ENCODE measurements around the gene CCDC57. TPM values are rescaled to one million over a fixed set of nuclear protein-coding genes. Genes with fewer than 3 reads are reported as not detected.

Gene CCDC57
- total and polyA plus RNA-seq, 12 donors, result 7.0 to 34.5 (median 10.7) TPM

DNA sequence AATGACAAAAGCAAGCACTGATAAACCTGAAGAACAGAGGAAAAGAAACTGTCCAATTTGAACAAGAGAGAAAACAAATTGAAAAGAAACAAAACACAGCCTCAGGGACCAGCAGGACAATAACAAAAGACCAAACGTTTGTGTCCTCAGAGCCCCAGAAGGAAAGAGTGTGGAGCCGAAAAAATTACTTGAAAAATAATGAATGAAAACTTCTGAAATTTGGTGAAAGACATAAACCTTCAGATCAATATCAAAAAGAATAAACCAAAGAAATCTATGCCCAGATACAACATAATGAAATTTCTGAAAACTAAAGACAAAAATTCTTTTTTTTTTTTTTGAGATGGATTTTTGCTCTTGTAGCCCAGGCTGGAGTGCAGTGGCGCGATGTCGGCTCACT, 45.6 kb downstream of the CCDC57 start:
- peaks cover 0 to 7% (median 0%) of the 10 kb centered on the region in 9 donors for H3K4me1 ChIP-seq
- ATAC-seq (no peak), DNase-seq (no peak)
- TF ChIP-seq, protein P1, sequence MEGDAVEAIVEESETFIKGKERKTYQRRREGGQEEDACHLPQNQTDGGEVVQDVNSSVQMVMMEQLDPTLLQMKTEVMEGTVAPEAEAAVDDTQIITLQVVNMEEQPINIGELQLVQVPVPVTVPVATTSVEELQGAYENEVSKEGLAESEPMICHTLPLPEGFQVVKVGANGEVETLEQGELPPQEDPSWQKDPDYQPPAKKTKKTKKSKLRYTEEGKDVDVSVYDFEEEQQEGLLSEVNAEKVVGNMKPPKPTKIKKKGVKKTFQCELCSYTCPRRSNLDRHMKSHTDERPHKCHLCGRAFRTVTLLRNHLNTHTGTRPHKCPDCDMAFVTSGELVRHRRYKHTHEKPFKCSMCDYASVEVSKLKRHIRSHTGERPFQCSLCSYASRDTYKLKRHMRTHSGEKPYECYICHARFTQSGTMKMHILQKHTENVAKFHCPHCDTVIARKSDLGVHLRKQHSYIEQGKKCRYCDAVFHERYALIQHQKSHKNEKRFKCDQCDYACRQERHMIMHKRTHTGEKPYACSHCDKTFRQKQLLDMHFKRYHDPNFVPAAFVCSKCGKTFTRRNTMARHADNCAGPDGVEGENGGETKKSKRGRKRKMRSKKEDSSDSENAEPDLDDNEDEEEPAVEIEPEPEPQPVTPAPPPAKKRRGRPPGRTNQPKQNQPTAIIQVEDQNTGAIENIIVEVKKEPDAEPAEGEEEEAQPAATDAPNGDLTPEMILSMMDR (IDR thresholded peaks at IDR 0.05), result no peak
- 94% methylated on average over 5 of the region's 5 CpGs for WGBS, 2 donors
- H3K27ac ChIP-seq, result no peak overlapping the region
- no peaks in the 10 kb centered on the region for H3K27me3 ChIP-seq
- H3K9me3 ChIP-seq, result no peaks in the 10 kb centered on the region
- H3K36me3 ChIP-seq, result peaks cover 0 to 62% (median 12%) of the 10 kb centered on the region in 9 donors
- H3K4me3 ChIP-seq, result no peak overlapping the region
- intact Hi-C loops (cut with DNase I), result no loop called here

DNA sequence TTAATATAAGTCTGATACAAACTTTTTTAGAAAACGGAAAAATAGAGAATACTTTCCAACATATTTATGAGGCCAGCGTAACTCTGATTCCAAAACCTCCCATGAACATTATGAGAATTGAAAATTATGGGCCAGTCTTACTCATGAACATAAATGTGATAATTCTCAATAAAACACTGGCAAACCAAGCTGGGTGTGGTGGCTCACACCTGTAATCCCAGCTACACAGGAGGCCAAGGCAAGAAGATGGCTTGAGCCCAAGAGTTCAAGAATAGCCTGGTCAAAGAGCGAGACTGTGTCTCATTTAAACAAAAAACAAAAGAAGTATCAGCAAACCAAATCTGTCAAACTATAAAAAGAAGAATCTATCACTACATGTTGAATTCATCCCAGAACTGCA, 47.8 kb downstream of the CCDC57 start:
- Histone ChIP-seq H3K4me3 (no peak overlapping the region), H3K36me3 (peaks cover 0 to 60% (median 4%) of the 10 kb centered on the region in 9 donors), H3K4me1 (no peaks in the 10 kb centered on the region), H3K27ac (no peak overlapping the region), H3K9me3 (no peaks in the 10 kb centered on the region), H3K27me3 (no peaks in the 10 kb centered on the region)
- 95 to 97% methylated on average over 3 of the region's 3 CpGs for WGBS, 2 donors
- intact Hi-C loops (cut with DNase I), result no loop called here
- TF ChIP-seq, protein P1 (IDR thresholded peaks at IDR 0.05), result no peak
- ATAC-seq, result no peak
- no peak for DNase-seq

DNA sequence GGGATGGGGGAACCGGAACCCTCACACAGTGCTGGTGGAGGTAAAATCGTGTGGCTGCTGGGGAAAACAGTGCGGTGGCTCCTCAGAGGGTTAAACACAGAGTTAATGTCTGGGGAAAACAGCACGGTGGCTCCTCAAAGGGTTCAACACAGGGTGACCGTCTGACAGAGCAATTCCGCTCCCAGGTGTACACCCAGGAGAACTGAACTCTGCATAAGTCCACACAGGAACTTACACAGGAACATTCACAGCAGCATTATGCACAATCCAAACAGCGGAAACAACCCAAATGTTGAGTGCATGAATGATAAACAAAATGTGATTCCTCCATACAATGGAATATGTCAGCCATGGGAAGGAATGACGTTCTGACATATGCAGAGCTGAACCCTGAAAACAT, 51.4 kb downstream of the CCDC57 start:
- ATAC-seq (no peak), DNase-seq (no peak)
- no peaks in the 10 kb centered on the region for H3K9me3 ChIP-seq
- H3K4me1 ChIP-seq, result no peaks in the 10 kb centered on the region
- H3K27ac ChIP-seq, result no peak overlapping the region
- intact Hi-C loops (cut with DNase I), result no loop called here
- H3K36me3 ChIP-seq, result peaks cover 0 to 74% (median 0%) of the 10 kb centered on the region in 9 donors
- no peaks in the 10 kb centered on the region for H3K27me3 ChIP-seq
- H3K4me3 ChIP-seq, result no peak overlapping the region
- TF ChIP-seq, protein P1 (IDR thresholded peaks at IDR 0.05), result no peak
- 88% methylated on average over 8 of the region's 8 CpGs for WGBS, 2 donors

DNA sequence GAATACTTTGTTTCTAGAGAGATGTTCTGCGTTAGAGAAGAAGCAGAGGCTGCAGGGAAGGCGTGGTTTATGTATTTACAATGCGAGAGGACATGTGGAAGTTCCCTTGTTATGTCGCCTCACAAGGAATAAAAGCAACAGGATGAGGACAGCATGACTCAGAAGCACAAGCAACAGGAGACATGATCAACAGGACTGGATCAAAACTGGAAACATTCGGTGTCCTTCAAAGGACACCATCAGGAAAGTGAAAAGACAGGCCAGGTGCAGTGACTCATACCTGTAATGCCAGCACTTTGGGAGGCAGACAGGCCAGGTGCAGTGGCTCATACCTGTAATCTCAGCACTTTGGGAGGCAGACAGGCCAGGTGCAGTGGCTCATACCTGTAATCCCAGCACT, 52.6 kb downstream of the CCDC57 start:
- Histone ChIP-seq H3K27ac (no peak overlapping the region), H3K9me3 (no peaks in the 10 kb centered on the region), H3K36me3 (peaks cover 0 to 66% (median 0%) of the 10 kb centered on the region in 9 donors), H3K4me1 (no peaks in the 10 kb centered on the region), H3K4me3 (no peak overlapping the region), H3K27me3 (no peaks in the 10 kb centered on the region)
- WGBS, 2 donors, result 76 to 77% methylated on average over 5 of the region's 5 CpGs
- no peak for ATAC-seq
- TF ChIP-seq, protein P1 (IDR thresholded peaks at IDR 0.05), result no peak
- intact Hi-C loops (cut with DNase I), result no loop called here
- DNase-seq, result no peak

All from heart right ventricle (tissue), 16 donors.